Stimulated activated CD8-positive, alpha-beta memory T cell treated with anti-CD3 and anti-CD28 coated beads, Interleukin-4, amount 100 ng/mL, for 1 hour (primary cell): Measurements from ENCODE around the gene PCSK9.

Source experiments
- DNase-seq, 2 donors: peaks; one replicate each; pipeline ENCODE4 v3.0.0-alpha.2; 2020; ENCODE audit warnings: low read depth in 2 of 2, low spot score in 1 of 2

Gene PCSK9

DNA sequence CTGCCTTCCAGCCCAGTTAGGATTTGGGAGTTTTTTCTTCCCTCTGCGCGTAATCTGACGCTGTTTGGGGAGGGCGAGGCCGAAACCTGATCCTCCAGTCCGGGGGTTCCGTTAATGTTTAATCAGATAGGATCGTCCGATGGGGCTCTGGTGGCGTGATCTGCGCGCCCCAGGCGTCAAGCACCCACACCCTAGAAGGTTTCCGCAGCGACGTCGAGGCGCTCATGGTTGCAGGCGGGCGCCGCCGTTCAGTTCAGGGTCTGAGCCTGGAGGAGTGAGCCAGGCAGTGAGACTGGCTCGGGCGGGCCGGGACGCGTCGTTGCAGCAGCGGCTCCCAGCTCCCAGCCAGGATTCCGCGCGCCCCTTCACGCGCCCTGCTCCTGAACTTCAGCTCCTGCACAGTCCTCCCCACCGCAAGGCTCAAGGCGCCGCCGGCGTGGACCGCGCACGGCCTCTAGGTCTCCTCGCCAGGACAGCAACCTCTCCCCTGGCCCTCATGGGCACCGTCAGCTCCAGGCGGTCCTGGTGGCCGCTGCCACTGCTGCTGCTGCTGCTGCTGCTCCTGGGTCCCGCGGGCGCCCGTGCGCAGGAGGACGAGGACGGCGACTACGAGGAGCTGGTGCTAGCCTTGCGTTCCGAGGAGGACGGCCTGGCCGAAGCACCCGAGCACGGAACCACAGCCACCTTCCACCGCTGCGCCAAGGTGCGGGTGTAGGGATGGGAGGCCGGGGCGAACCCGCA lies at the start of gene PCSK9:
Gene PCSK9, plus strand, starts transcription at position 207 of the 741 bp plus-strand sequence. Its CDS starts 290 bp downstream, at position 497.
- no peak for DNase-seq

DNA sequence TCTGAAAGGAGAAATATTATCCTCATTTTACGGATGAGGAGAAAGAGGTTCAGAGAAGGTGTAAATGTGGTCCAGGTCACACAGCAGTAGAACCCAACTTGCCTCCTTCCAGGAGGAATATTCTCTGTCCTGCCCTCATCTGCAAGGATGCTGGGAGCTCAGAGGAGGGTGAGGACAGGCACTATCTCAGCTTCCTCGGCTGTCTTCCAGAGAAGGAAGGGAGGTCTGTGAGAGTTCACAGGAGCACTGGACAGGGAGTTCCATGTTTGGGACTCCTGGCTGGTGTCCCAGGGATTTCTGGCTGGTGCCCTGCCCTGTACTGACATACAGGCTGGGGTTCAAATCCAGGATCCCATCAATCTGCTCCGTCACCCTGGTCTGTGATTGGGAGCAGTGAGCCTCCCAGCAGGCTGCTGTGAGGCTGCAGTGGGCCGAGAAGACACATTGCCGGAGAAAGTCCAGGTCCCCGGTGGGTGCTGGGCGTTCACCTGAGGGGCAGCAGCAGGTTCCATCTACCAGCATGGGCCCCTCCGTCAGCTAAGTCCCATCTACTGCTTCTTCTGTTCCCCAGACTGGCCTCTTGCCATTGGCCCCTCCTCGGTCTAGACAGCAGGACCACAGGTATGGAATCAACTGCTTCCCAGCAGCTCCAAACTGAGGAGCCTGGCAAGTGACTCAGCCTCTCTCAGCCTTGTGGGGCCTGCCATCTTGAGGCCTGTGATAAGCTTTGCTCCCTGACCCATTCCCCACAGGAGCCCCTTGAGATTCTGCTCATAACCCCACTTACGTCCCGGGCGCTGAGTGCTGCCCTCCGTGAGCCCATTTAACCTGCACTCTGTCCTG lies 49.2 kb upstream of the PCSK9 start:
- no peak for DNase-seq

DNA sequence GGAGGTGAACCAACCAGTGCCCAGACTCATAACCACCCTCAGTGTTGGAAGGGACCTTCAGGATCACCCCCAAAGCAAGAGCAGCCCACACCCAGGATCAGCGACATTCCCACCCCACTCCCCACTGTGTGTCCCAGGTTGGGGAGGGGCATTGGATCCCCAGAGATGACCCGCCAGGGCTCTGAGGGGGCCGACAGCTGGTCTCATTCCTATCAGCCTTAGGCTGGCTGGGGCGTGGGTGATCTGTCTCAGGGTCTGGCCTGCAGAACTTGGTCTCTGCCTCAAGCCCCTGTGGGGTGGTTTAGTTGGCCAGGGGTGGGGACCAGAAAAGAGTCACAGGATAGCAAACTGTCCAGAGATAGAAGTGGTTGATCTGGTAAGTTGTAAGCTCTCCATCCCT lies 48.4 kb upstream of the PCSK9 start:
- no peak for DNase-seq

DNA sequence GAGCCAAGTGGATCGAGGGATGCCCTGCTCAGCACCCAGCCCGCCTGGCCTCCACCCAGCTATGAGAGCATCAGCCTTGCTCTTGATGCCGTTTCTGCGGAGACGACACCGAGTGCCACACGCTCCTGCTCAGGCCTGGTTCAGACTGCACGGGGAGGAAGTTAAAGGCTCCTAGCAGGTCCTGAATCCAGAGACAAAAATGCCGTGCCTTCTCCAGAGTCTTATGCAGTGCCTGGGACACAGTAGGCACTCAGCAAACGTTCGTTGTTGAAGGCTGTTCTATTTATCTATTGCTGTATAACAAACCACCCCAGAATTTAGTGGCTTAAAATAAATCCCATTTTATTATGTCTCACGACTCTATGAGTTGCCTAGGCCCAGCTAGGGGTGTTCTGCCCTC lies 47.4 kb upstream of the PCSK9 start:
- no peak for DNase-seq

DNA sequence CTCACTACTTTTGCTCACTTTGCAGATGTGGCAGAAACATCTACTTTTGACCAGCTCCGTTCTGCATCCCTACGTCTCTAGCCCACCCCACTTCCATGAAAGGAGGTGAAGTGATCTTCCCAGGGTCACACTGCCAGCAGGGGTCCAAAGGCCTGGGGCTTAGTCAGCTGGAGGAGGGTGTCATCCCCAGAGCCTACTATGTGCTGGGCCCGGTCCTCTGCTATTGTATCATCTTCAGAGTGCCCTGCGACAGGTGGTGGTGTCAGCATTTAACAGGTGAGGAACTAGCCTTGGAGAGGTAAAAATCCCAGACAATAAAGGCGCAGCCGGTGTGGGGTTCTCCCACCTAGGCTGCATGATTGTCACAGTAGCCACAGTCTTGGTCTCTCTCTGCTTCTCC lies 46.2 kb upstream of the PCSK9 start:
- no peak for DNase-seq

DNA sequence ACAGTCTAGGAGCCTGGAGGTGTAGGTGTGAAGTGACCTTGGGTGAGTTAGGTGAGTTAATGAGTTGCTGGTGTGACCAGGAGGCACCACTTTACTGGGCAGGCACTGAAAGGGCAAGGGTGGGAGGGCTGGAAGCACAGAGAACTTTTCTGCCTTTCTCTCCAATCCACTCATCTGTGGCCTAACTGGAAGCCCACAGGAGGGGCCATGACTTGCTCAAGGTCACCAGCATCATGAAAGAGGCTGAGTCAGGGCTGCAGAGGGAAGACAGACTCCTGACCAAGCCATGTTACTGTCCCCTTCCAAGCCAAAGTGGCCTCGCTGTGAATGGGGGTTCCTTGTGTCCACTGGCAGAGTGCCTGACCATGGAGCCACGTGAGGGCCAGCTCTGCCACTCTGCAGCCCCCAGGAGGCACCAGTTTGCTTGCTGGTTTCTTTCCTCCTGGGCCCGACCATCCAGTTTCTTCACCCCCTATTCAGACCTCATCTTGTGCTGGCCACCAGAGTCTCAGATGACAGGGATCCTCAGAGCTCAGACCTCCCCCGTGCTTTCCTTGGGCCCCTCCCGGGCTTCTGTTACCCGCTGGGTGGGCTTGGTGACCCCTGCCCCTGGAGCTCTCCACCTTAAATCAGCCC lies 44.9 kb upstream of the PCSK9 start:
- no peak for DNase-seq

DNA sequence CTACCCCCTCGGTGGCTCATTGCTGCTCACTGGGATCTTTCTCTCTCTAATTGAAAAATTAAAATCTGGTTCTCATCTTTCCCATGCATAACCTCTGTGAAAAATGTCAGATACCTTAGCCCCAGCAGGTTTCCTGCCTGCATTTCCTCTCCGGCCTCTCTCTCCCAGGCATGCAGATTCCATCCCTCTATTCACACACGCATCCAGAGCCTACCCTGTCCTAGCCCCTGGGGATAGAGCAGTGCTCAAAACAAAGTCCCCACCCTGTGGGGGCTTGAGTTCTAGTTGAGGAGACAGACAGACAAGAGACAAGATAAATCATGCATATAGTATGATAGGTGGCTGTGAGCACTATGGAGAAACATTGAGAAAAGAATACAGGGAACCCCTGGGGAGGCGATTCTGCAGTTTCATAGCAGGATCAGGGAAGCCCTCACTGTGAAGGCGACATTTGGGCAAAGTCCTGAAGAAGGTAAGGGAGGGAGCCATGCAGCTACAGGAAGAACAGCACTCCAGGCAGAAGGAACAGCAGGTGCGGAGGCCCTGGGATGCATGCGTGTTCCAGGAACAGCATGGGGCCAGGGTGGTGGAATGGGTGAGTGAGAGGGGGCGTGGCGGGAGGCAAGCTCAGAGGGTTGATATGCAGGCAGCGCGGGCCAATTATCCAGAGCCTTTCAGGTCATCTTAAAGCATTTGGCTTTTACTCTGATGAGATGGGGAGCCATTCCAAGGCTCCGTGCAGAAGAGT lies 44.2 kb upstream of the PCSK9 start:
- DNase-seq: no peak

DNA sequence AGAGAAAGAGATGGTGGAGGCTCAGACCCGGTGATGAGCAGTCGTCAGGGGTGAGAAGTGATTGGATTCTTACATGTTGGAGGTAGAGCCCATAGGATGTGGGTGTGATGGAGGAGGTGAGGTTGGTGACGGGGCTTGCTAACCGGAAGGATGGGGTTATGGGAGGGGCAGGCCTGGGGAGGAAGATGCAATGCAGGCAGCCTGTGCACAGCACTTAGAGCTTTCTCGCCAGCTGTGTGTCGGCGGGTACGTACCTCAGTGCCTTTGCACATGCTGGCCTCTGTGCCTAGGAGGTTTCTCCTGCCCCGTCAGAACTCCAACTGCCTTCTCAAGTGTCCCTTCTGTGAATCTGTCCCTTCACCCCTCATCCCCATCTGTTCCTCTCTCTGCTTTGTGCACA lies 43.5 kb upstream of the PCSK9 start:
- DNase-seq: peak in 1 of 2 donors; percentile 7

DNA sequence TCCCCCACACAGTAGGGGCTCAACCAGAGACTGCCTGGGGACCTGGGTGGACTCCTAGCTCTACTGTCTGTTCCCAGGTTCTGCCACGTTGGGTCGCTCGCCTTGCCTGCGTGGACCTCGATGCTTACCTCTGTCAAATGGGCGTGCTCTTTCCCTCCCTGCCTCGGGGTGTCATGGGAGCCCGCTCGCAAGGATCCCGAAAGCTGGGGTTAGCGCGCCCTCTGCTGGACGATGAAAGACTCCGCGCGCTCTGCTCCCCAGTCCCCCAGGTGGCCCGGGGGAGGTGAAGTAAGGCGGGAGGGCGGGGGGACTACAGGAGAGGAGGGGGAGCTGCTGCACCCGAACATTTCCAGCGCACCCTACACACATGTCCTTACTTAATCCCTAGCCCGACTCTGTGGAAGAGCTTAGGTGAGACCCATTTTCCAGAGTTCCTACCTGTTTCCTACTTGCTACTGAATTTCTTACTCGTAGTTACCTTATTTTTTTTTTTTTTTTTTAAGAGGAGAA lies 42.9 kb upstream of the PCSK9 start:
- DNase-seq: peak; percentile 44 to 63

DNA sequence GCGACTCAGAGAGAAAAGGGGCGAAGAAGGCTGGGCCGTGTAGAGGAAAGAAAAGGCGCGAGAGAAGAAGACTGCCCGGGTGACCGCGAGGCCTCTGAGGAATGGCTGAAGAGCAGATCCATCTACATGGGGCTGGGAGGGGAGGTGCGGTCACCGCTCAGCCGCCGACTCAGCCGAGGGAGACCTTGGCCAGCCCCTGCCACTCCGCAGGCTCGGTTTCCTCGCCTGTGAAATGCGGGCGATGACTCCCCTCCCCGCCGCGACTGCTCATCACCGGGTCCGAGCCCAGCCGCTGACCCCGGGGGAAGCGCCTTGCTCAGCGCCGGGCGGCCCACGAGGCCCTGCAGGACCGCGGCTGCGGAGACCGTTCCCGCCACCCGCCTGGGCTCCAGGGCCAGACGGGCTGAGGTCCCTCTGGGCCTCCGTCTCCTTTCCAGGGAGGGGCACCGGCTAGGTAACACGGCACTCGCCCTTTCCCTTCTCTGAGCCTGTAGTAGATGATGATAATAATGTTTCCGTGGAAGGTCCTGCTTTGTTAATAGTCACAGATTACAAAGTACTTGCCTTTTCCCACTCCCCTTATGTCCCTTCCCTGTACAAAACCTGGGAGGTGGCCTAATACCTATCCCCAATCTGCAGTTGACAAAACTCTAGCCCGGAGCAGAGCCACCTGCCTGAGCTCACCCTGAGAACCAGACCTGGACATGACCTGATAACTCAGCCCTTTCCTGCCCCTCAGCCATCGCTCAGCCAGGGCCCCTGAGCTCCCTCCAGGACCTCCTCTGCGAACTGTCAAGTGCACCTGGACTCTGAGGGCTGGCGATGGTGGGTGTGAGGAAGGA lies 42.3 kb upstream of the PCSK9 start:
- no peak for DNase-seq

DNA sequence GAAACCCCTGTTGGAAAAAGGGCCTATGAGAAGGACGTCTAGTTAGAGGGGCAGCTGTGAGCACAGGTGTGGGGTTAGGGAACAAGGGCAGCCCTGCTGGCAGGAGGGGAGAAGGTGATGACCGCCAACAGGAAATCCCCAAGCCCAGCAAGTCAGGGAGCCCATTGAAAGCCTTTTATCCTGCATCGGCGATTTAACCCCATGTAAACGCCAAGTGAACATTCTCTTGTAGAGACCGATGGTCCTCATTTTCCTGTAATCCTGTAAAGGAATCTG lies 41.7 kb upstream of the PCSK9 start:
- no peak for DNase-seq

DNA sequence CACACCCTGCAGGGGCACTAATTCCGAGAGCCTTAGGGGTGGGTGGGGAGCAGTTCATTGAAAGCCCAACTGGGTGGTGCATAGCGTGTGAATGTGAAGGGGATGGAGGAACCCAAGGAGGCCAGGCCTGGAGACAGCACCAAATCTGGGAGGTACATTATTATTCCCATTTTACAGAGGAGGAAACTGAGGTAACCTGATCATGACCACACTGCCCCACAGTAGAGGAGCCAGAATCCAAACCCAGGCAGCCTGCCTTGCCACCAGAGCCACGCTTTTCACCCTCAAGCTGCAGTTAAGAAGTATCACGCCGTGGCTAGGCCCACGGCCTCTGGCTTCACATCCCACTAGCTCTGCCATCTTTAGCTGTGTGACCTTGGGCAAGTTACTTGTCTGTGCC lies 41.2 kb upstream of the PCSK9 start:
- DNase-seq: no peak

DNA sequence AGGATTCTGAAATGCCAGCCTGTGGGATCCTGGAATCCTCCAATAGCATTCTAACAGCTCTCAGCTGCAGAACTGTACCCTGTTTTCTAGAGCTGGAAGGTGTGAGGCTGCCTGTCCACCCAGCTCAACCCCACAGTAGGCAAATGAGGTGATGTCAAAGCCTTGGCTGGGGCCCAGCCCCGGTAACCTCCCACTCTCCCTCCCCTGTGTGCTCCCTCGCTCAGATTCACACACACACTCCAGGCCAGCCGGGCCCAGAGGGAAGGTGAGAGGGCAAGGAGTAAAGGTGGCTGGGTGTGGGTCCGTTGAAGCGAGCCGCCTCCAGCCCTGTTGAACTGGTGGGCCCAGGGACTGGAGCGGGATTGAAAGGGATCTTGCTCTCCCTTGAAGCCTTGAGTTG lies 40.7 kb upstream of the PCSK9 start, which contains the start of gene BSND:
Gene BSND, plus strand, starts transcription at position 257 of the 400 bp plus-strand sequence. CDS start 254 bp downstream, outside the sequence.
- DNase-seq: no peak

DNA sequence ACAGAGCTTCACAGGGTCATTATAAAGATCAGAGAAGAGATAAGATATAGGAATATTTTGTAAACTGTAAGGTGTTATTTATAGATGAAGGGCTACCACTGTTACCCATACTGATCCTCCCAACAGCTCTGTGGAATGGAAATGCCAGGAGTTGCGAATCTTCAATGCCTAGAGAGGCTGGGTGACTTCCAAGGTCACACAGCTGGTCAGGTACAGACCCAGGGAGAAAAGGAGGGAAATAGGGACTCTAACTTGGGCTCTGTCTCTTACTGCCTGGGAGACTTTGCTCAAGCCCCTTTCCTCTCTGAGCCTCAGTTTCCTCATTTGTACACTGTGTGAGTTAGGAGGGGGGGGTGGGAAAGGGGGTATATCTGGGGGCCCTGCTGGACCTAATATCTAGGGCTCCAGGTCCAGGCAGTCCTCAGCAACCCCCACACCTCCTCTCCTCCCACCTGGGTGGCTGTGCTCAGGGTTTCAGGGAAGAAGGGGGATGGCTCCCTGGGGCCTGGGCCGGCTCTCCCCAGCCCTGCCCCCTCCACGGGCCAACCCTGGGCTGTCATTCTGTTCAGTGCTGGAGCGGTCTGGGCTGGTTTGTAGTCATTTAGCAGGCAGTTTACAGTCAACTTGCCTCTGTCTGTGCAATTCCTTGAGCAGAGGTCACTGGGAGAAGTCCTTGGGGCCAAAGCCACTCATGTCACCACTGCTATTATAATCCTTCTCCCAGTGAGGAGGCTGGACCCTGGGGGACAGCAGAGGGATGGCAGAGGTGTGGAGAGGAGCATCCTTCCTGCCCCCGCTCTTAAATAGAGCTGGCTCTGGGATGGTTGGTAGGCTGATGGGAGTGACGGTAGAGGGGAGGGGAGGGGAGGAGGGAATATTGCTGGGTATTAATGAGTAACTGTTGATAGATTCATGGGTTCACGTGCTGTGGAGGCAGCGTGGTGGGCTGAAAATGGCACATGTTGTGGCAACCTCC lies 39.0 kb upstream of the PCSK9 start:
- no peak for DNase-seq

DNA sequence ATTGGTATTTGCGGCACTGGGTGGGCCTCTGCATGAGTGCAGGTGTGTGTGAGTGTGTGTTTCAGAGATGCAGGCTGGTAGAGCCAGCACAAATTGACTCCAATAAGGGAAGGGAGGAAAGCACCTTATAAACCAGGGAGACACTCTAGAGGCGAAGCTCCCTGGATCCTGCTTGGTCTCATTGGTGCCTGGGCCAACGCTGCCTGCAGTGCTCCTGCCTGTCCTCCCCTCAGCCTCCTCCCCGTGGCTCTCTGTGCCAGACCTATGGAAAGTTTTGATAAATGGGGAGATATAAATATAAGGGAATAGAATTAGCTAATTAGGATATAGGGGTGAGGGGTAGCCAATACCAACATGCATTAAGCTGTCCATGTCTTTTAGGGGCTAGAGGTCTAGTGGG lies 38.0 kb upstream of the PCSK9 start:
- DNase-seq: no peak

DNA sequence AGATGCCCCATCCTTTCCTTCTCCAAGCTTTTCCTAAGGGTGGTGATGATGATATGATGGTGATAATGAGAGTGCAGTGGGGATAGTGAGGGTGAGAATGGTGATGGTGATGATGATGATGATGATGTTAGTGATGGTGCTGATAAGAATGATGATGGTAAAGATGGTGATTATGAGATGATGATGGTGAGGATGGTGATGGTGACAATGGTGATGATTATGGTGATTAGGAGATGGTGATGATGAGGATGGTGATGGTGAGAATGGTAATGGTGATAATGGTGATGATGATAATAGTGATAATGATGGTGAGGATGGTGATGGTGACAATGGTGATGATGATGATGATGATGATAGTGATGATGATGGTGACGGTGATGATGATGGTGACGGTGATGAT lies 36.7 kb upstream of the PCSK9 start:
- DNase-seq: no peak

DNA sequence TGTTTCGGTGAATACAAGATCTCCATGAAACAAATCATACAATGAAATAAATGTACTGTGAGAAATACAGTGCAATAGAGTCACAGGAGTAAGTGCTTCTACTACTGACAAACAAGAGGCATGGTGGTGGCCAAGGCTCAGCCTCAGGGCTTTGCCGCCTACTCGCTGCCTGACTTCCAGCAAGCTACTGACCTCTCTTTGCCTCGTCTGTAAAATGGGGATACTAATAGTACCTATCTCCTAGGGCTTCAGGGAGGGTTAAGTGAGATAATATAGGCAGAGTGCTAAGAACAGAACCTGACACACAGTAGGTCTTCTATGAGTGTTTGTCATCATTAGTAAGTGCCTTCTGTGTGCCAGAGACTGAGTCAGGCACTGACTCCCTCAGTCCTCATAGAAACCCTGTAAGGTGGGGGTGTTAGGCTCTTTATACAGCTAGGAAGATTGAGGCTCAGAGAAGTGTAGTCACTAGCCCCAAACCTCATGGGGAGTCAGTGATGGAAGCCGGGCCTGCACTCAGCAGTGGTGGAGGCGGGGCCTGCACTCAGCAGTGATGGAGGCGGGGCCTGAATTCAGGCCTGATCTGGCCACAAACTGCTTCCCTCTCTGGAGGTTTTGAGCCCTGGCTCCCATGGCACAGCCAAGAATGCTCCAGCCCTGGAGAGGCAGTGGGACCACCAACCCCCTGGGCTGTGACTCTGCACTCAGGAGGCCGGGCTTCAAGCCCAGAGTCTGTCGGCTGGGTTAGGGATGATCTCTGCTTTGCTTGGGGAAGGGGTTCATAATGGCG lies 33.8 kb upstream of the PCSK9 start:
- no peak for DNase-seq

DNA sequence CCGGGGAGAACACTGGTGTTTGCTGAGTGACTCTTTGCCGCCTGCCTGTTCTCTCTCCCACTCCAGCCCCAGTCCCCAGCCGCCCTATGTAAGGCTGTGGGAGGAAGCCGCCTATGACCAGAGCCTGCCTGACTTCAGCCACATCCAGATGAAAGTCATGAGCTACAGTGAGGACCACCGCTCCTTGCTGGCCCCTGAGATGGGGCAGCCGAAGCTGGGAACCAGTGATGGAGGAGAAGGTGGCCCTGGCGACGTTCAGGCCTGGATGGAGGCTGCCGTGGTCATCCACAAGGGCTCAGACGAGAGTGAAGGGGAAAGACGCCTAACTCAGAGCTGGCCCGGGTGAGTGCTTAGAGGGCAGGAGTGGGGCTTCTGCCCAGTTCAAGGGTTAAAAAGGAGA lies 32.4 kb upstream of the PCSK9 start:
- no peak for DNase-seq
